Measurements from ENCODE around the gene MAP2K5.

The MAP2K5 gene

DNA sequence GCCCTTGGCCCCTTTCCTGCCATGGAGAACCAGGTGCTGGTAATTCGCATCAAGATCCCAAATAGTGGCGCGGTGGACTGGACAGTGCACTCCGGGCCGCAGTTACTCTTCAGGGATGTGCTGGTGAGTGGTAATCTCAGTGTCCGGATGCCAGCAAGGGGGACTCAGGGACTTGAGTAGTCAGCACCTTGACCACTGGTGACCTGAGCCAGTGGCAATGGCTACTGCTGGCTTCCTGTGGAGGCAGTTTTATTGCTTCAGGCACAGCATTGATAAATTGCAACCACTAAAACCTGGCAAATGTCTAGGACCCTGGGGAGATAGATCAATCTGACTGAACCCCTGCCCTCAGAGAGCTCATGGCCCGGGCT lies 830 bp downstream of the MAP2K5 start:
- no peak for TF ChIP-seq ZFX (IDR thresholded peaks at IDR 0.05)
- TF ChIP-seq CTCF (conservative IDR thresholded peaks at IDR 0.05), result no peak
- peak overlapping the region; percentile 89 for H3K27ac ChIP-seq

GRCh38 chr15:67544475-67544874 lies 2.0 kb downstream of the MAP2K5 start:
- no peak overlapping the region for H3K27ac ChIP-seq
- TF ChIP-seq ZFX (IDR thresholded peaks at IDR 0.05) (no peak), CTCF (conservative IDR thresholded peaks at IDR 0.05) (no peak)

DNA sequence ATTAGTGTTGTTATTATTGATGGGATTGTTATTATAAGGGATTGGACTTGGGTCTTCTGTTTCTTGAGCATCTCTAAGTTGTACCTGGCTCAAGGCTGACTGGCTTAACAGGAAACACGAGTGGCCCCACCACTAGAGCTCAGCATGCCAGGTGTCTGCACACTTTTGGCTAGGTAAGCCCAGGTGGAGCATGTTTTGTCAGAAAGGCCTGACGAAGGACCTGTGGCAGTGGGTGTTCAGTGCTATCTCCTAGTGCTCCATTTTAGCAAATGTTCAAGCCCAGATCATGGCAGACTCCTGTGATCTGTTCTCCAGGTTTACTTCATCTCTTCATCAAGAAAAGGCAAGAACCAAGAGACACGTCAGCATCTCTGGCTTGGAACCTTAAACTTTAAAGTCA lies 3.4 kb downstream of the MAP2K5 start:
- no peak for TF ChIP-seq ZFX (IDR thresholded peaks at IDR 0.05)
- TF ChIP-seq CTCF (conservative IDR thresholded peaks at IDR 0.05), result no peak
- no peak overlapping the region for H3K27ac ChIP-seq

DNA sequence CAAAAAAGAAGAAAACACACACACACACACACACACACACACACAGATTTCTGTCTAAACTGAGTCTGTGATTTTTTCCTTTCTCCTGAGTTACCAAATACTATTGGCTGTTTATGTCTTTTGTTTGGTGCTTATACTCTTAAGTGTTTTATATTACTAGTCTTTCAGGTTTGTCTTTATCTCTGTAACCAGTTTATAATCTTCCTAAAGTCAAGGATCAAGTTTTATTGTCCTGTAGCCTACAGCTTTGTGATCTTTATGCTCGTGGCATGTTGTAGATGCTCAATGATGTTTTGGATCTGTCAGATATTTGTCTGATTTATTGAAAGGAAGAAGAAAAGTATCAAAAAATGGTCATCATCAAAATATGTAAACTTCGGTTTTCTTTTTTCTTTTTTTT lies 4.6 kb downstream of the MAP2K5 start:
- H3K27ac ChIP-seq, result no peak overlapping the region
- TF ChIP-seq ZFX (IDR thresholded peaks at IDR 0.05) (no peak), CTCF (conservative IDR thresholded peaks at IDR 0.05) (no peak)

- no peak overlapping the region for H3K27ac ChIP-seq
These were observed 5.3 kb downstream of the MAP2K5 start for GRCh38 chr15:67547836-67548235.

DNA sequence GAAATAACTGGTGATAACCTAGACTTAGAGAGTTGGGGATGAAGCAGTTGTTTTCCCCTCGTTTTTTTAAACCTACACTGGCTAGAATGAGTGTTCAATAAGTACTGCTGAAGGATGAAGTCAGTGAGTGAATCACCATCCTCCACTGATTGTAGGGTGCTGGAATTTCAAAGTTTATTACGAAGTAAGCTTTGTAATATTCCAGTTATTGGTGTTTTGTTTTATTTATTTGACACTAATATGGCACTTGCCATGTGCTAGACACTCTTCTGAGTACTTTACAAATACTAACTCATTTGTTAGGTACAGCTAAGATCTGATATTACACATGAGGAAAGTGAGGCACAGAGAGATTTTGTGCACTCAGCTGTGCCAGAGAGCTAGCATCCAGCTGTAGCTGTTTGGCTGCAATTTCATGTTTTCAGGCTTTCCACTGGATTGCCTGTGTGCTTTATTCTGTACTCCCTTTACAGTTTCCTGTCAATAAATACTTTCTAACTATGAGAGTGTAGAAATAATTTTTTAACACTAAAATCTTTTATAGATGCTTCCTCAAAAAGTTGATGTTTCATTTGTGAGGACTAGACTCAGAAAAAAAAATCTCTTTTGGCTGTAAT lies 5.8 kb downstream of the MAP2K5 start:
- no peak overlapping the region for H3K27ac ChIP-seq
- TF ChIP-seq CTCF (conservative IDR thresholded peaks at IDR 0.05), result no peak
- TF ChIP-seq ZFX (IDR thresholded peaks at IDR 0.05), result no peak

More at GRCh38 chr15:67547836-67548235, 5.3 kb downstream of the MAP2K5 start:
- TF ChIP-seq CTCF (conservative IDR thresholded peaks at IDR 0.05) (no peak), ZFX (IDR thresholded peaks at IDR 0.05) (no peak)

DNA sequence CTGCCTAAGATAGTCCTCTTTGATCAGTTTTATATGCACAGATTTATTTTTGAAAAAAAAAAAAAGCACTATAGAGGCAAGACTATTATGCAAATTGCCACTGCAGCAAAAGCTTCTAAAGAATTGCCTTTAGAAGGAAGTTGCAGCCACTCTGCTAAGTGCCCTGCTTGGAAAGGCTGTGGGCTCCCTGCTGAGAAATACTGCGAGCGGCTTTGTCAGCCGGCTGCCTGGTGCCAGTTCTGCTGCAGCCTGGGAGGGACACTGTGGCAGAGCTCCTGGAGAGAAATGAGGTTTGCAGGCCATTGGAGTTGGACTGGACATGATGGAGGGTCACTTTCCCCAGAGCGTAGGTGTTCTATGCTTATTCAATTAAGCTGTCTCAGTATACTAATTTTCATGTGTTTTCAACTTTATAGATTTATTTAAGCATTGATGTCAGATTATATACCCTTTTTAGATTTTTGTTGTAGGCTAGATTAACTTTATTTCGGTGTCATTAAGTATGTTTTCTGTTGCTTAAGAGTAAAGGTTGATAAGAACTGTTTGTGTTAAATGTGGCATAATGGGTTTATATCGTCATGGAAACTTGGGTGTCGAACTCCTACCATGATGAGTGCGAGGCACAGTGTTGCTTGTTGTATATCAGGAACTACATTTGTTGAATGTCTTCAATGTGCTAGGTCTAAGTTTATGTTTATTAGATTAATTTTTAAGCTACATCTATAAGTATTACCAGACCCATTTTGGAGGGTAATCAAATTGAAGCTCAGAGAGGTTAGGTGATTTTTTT lies 6.6 kb downstream of the MAP2K5 start:
- H3K27ac ChIP-seq, result no peak overlapping the region
- no peak for TF ChIP-seq CTCF (conservative IDR thresholded peaks at IDR 0.05)
- no peak for TF ChIP-seq ZFX (IDR thresholded peaks at IDR 0.05)
